DOHH2 (cell line): ENCODE results near the gene SOBP.

Experiments
- CTCF ChIP-seq: fragments of 200-600 bp; sonication (generic); IDR thresholded peaks from one replicate; pipeline ENCODE4 v1.5.1; 2014; ENCODE audit warnings: antibody characterized with exemption, mild to moderate bottlenecking, low read depth, low read length; ENCODE audit not compliant: poor library complexity, severe bottlenecking
- EZH2phosphoT487 ChIP-seq: fragments of 200-600 bp; sonication (generic); IDR thresholded peaks from 2 replicates; pipeline ENCODE4 v1.6.1; 2017; ENCODE audit warnings: borderline replicate concordance, mild to moderate bottlenecking, antibody characterized with exemption, low read length, moderate library complexity, mixed read lengths

DNA sequence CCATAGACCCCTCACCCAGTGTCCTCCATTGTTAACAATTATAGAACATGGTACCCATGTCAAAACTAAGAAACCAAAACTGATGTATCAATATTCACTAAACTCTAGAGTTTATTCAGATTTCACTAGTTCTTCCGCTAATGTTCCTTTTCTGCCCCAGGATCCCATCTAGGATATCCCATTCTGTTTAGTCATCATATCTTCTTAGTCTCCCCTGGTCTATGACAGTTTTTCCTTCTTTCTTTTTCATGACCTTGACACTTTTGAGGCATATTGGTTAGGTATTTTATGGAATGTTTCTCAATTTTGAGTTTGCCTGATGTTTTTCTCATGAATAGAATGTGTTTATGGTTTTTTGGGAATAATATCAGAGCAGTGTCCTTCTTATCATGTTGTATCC, 187.5 kb downstream of the SOBP start:
- no peak for TF ChIP-seq CTCF
- no peak for TF ChIP-seq EZH2phosphoT487
